Brain microvascular endothelial cell (primary cell): Measurements from ENCODE around the gene KLK13.

Source experiments
- DNase-seq: peaks from one replicate; pipeline ENCODE4 v3.0.0-alpha.2; 2020
- H3K27ac ChIP-seq: fragments of 250-450 bp; sonication (Bioruptor Pico); 2 replicates; pipeline ENCODE4 v1.5.1; 2020; ENCODE audit warnings: mild to moderate bottlenecking, moderate library complexity
- H3K27me3 ChIP-seq: fragments of 250-450 bp; sonication (Bioruptor Pico); replicated peaks from 2 replicates; pipeline ENCODE4 v1.5.1; 2020; ENCODE audit warnings: mild to moderate bottlenecking
- H3K36me3 ChIP-seq: fragments of 250-450 bp; sonication (Bioruptor Pico); replicated peaks from 2 replicates; pipeline ENCODE4 v1.5.1; 2020; ENCODE audit warnings: mild to moderate bottlenecking
- H3K4me3 ChIP-seq: 2 replicates; pipeline ENCODE4 v1.5.1; 2011; ENCODE audit warnings: low read depth, mild to moderate bottlenecking, control low read depth, low read length, moderate library complexity
- CTCF ChIP-seq: IDR thresholded peaks from 2 replicates; pipeline ENCODE4 v1.5.1; 2011; ENCODE audit warnings: low read depth, mild to moderate bottlenecking, moderate library complexity, low read length, control low read depth, inconsistent platforms; ENCODE audit errors: missing control alignments
- in situ Hi-C: cut with HindIII; loops from 2 replicates; pipeline ENCODE4 v1.10.0; 2017; ENCODE audit warnings: low sequenced_read_pairs, low pct_ligation_motif_present

Gene KLK13

GRCh38 chr19:51065221-51065960 is 499 bp upstream of the KLK13 start:
- Histone ChIP-seq H3K27me3 (no peaks in the 10 kb centered on the region), H3K36me3 (no peaks in the 10 kb centered on the region), H3K27ac (no peak overlapping the region), H3K4me3 (no peak overlapping the region)
- no peak for DNase-seq
- in situ Hi-C loops = no loop called here
- TF ChIP-seq CTCF = no peak

GRCh38 chr19:51063664-51064063 is 1.2 kb downstream of the KLK13 start:
- Histone ChIP-seq H3K27ac (no peak overlapping the region), H3K4me3 (no peak overlapping the region), H3K36me3 (no peaks in the 10 kb centered on the region), H3K27me3 (no peaks in the 10 kb centered on the region)
- no peak for TF ChIP-seq CTCF
- in situ Hi-C loops = no loop called here
- no peak for DNase-seq

GRCh38 chr19:51060973-51061372 is 3.9 kb downstream of the KLK13 start:
- Histone ChIP-seq H3K36me3 (no peaks in the 10 kb centered on the region), H3K27ac (no peak overlapping the region), H3K4me3 (no peak overlapping the region), H3K27me3 (no peaks in the 10 kb centered on the region)
- in situ Hi-C loops = no loop called here
- DNase-seq = no peak
- TF ChIP-seq CTCF = no peak

GRCh38 chr19:51060336-51060735 is 4.6 kb downstream of the KLK13 start:
- Histone ChIP-seq H3K27me3 (no peaks in the 10 kb centered on the region), H3K4me3 (no peak overlapping the region), H3K27ac (no peak overlapping the region), H3K36me3 (no peaks in the 10 kb centered on the region)
- in situ Hi-C loops = no loop called here
- no peak for TF ChIP-seq CTCF
- DNase-seq = no peak

DNA sequence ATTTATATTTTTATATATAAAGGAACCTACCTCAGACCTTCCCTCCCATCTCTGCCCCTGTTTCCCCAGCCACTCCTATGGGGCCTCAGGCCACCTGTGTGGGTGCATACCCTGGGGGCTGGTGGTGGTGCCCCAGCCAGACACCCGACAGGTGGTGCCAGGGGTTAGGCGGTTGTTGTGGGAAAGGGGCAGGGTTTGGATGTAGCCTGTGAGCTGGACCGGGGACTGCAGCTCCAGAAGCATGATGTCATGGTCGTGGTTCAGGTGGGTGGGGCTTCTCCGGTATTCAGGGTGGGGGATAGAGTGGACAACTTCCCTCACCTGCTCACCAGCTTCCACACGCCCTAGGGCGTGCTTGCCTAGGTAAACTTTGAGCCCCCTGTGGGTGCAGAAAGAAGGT is 5.2 kb downstream of the KLK13 start:
- Histone ChIP-seq H3K27ac (no peak overlapping the region), H3K4me3 (no peak overlapping the region), H3K36me3 (no peaks in the 10 kb centered on the region), H3K27me3 (no peaks in the 10 kb centered on the region)
- in situ Hi-C loops = no loop called here
- no peak for TF ChIP-seq CTCF
- DNase-seq = no peak

DNA sequence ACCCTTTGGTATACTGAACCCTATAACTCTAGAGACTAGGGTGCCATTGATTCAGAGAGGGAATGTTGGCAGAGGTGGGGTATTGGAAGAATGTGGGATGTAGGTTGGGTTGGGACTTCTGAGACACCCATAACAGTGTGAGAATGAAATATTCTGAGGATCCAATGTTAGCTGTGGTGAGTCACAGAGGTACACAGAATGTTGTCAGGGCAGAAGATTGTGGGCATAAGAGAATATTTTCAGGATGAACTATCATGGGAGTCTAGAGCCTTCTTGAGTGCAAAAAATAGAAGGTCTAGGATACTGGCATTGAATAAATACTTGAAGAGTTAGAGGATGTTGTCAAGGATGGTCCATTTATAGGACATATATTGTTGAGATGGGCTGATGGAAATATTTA is 9.0 kb downstream of the KLK13 start:
- in situ Hi-C loops = no loop called here
- H3K27me3 ChIP-seq = no peaks in the 10 kb centered on the region
- no peaks in the 10 kb centered on the region for H3K36me3 ChIP-seq
- no peak overlapping the region for H3K4me3 ChIP-seq
- H3K27ac ChIP-seq = no peak overlapping the region
- no peak for TF ChIP-seq CTCF
- DNase-seq = no peak
